IPS-18a (cell line): ENCODE data around the gene GABRB1.
"Not testable (repeated sequence)": the region's sequence is repeated elsewhere in the genome, so short reads cannot be mapped to it uniquely, and the experiment has no call there.

Source experiments
- H3K27ac ChIP-seq: one replicate; pipeline ENCODE4 v1.5.1; 2013; ENCODE audit warnings: low read length
- H3K27me3 ChIP-seq: one replicate; pipeline ENCODE4 v1.6.1; 2013; ENCODE audit warnings: mild to moderate bottlenecking, low read length; ENCODE audit not compliant: control insufficient read depth, insufficient read depth
- H3K36me3 ChIP-seq: one replicate; pipeline ENCODE4 v1.6.1; 2013; ENCODE audit warnings: low read depth, low read length; ENCODE audit not compliant: control insufficient read depth
- H3K4me1 ChIP-seq: one replicate; pipeline ENCODE4 v1.6.1; 2013; ENCODE audit warnings: low read depth, low read length; ENCODE audit not compliant: control insufficient read depth
- H3K4me3 ChIP-seq: one replicate; pipeline ENCODE4 v1.5.1; 2013; ENCODE audit warnings: low read length
- H3K9ac ChIP-seq: one replicate; pipeline ENCODE4 v1.6.1; 2013; ENCODE audit warnings: mild to moderate bottlenecking, low read length, moderate library complexity
- H3K9me3 ChIP-seq: one replicate; pipeline ENCODE4 v1.6.1; 2013; ENCODE audit warnings: low read depth, low read length; ENCODE audit not compliant: control insufficient read depth

Gene GABRB1

DNA sequence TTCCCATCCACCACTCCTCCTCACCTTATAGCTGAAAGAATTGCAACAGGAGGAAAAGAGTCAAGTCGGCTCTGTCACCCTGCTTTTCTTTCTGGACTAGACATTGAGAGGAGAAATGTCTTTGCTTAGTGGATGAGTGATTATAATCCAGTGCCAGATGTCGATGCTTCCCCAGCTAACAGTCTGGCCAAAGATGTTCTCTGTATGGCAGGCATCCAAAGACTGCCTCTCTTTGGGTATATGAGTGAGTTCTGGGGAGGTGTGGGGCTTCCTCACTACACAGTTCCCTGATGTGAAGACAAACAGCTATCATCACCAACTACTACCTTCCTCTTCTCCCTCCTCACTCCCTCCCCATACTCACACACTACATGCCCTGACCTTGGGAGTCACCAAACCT is 341.2 kb downstream of the GABRB1 start:
- Histone ChIP-seq H3K9me3 (no peaks in the 10 kb centered on the region), H3K27ac (no peak overlapping the region), H3K4me1 (no peaks in the 10 kb centered on the region), H3K36me3 (no peaks in the 10 kb centered on the region), H3K4me3 (no peak overlapping the region), H3K9ac (no peak overlapping the region), H3K27me3 (no peaks in the 10 kb centered on the region)

DNA sequence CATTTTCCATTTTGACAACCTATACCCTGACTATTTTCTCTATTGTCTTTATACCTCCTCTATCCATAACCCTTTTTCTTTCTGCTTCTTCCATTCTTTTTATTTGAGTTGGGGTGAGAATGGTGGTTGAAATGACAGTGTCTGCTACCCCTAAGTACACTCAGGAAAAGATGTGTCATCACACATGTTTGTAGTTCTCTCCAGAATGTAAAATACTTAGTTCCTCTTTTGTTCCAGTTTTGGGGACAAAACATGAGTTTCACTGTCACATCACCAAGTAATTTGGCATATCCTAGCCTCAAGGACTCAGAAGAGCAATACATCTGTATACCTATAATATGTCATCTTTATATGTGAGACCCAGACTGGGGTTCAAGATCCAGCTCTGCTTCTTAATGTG is 341.8 kb downstream of the GABRB1 start:
- Histone ChIP-seq H3K27me3 (no peaks in the 10 kb centered on the region), H3K4me1 (no peaks in the 10 kb centered on the region), H3K9ac (no peak overlapping the region), H3K4me3 (no peak overlapping the region), H3K27ac (no peak overlapping the region), H3K36me3 (no peaks in the 10 kb centered on the region), H3K9me3 (no peaks in the 10 kb centered on the region)

DNA sequence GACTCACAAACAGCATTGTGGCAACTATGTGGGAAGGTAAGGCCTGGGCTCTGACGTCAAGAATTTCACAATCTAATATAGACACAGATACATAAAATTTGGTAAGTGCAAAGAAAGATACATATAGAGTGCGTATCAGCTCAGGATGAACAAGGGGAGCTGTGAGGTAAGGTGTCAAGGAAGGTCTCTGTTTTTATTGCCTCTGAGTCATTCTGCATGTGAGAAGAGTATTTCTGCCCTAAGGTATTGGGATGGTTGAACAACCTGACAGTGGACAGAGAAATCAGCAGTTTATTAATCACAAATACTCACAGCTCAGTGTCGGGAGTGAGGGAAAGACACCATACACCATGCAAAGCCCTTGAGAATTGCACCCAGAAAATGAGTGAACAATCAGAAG is 342.3 kb downstream of the GABRB1 start:
- H3K36me3 ChIP-seq: no peaks in the 10 kb centered on the region
- H3K4me3 ChIP-seq: no peak overlapping the region
- no peak overlapping the region for H3K9ac ChIP-seq
- H3K27ac ChIP-seq: no peak overlapping the region
- H3K4me1 ChIP-seq: no peaks in the 10 kb centered on the region
- H3K9me3 ChIP-seq: no peaks in the 10 kb centered on the region
- no peaks in the 10 kb centered on the region for H3K27me3 ChIP-seq

DNA sequence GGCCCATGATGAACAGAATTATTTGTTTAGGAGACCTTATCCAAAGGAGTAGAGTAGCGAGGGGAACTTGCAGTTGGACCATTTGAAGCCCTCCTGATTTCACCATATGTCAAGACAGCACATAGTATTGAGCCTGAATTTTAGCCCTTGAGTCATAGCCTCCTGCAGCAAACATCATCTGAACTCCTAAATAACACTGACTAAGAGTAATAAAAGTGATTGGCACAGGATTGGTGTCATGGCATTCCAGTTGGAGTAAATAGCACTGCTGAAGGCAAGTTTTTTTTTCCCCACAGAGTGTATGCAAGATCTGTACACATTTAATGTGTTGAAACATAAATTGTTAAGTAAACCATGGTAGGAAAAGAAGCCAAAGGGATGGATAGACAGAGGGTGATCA is 343.1 kb downstream of the GABRB1 start:
- no peaks in the 10 kb centered on the region for H3K9me3 ChIP-seq
- no peaks in the 10 kb centered on the region for H3K27me3 ChIP-seq
- H3K4me3 ChIP-seq: no peak overlapping the region
- H3K36me3 ChIP-seq: no peaks in the 10 kb centered on the region
- no peak overlapping the region for H3K27ac ChIP-seq
- no peaks in the 10 kb centered on the region for H3K4me1 ChIP-seq
- no peak overlapping the region for H3K9ac ChIP-seq

DNA sequence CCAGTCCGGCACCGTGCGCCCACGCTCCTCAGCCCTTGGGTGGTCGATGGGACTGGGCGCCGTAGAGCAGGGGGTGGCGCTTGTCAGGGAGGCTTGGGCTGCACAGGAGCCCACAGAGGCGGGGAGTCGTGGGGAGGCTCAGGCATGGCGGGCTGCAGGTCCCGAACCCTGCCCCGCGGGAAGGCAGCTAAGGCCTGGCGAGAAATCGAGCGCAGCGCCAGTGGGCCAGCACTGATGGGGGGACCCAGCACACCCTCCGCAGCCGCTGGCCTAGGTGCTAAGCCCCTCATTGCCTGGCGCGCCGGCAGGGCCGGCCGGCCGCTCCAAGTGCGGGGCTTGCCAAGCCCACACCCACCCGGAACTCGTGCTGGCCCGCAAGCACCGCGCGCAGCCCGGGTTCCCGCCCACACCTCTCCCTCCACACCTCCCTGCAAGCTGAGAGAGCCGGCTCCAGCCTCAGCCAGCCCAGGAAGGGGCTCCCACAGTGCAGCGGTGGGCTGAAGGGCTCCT is 346.7 kb downstream of the GABRB1 start:
- not testable (repeated sequence) for H3K27ac ChIP-seq, H3K9ac ChIP-seq, H3K4me3 ChIP-seq, H3K36me3 ChIP-seq, H3K27me3 ChIP-seq, H3K9me3 ChIP-seq, H3K4me1 ChIP-seq

DNA sequence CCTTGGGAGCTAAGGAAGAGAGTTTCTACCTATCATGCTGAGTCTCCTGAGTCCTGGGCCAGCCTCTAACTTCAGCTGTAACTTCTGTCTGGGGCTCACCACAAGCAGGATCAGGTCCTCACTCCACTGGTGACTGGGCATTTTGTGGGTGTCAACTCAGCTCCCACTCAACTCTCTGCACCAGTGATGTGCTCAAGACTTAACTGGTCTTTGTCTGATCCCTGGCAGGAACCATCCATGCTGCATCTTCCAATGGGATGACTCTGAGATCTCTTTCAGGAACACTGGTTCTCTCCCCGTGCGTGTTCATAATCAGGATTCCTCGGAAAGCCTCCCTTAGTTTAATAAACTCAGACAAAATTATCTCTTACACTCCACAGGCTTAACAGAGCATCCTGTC is 349.8 kb downstream of the GABRB1 start:
- H3K27me3 ChIP-seq: no peaks in the 10 kb centered on the region
- no peak overlapping the region for H3K27ac ChIP-seq
- H3K9ac ChIP-seq: no peak overlapping the region
- no peaks in the 10 kb centered on the region for H3K4me1 ChIP-seq
- no peaks in the 10 kb centered on the region for H3K36me3 ChIP-seq
- H3K4me3 ChIP-seq: no peak overlapping the region
- H3K9me3 ChIP-seq: no peaks in the 10 kb centered on the region

DNA sequence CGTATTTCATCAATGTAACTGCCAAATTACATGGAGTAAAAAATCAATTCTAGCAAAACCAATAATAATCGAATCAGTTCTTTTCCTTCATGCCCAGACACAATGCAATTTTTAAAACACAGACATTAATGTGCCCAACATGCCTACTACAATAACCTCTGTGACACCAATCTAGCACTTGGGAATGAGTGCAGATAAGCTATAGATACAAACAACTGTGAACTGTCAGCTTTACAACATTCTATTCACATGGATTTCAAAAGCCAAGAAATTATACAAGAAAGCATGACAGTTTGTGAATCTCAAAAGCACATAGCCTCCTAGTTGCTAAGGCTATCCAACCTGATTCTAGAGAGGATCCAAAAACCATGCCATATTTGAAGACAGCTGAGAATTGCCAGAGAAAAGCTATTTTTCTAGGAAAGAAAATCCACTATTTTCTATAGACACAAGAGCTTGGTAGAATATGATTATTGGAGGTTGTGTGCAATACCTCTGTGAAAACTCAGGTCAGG is 351.5 kb downstream of the GABRB1 start:
- Histone ChIP-seq H3K4me1 (no peaks in the 10 kb centered on the region), H3K36me3 (no peaks in the 10 kb centered on the region), H3K9me3 (no peaks in the 10 kb centered on the region), H3K4me3 (no peak overlapping the region), H3K27me3 (no peaks in the 10 kb centered on the region), H3K27ac (no peak overlapping the region), H3K9ac (no peak overlapping the region)

DNA sequence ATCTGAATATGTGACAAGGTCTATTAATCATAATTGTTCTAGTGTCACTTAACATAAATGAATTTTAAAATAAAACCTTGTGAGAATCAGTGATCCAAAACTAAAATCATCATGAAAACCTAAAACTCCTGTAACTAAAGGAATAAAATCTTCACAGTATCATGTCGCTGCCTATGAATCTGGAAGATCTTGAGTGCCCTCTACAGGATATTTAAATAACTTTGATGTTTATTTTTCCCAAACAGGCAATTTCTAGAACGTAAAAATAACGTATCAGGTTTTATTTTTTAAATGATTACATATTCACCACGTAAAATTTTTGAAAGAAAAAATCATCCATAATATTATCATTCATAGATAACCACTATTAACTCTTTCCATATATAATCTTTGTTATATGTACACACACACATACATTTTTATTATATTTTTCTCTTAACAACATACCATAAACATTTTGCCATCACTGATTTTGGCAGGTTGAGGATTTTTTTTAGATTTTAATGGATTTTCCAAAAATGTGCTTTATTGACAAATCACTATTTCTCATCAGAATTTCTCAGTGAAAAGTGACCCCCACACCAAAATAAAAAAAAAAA is 352.6 kb downstream of the GABRB1 start:
- Histone ChIP-seq H3K27ac (no peak overlapping the region), H3K4me3 (no peak overlapping the region), H3K27me3 (no peaks in the 10 kb centered on the region), H3K9me3 (no peaks in the 10 kb centered on the region), H3K4me1 (no peaks in the 10 kb centered on the region), H3K9ac (no peak overlapping the region), H3K36me3 (no peaks in the 10 kb centered on the region)

DNA sequence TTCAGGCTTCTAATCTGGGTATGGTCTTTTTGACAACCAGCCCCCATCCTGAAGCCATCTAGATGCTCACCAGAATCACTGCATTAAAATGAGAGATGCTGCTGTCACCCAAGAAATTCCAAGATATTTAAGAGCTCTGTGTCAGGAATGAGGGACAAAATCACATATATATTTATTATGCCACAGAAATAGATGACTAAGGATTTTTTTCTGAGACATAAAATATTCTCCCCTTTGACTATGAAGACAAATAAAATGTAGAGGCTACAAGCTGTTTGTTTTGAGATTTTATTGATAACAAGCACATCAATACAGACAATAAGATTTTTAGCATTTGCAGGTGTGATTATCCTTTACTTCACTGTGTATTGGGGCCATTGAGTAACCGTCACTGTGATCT is 354.8 kb downstream of the GABRB1 start:
- Histone ChIP-seq H3K36me3 (no peaks in the 10 kb centered on the region), H3K9me3 (no peaks in the 10 kb centered on the region), H3K9ac (no peak overlapping the region), H3K4me3 (no peak overlapping the region), H3K4me1 (no peaks in the 10 kb centered on the region), H3K27ac (no peak overlapping the region), H3K27me3 (no peaks in the 10 kb centered on the region)

DNA sequence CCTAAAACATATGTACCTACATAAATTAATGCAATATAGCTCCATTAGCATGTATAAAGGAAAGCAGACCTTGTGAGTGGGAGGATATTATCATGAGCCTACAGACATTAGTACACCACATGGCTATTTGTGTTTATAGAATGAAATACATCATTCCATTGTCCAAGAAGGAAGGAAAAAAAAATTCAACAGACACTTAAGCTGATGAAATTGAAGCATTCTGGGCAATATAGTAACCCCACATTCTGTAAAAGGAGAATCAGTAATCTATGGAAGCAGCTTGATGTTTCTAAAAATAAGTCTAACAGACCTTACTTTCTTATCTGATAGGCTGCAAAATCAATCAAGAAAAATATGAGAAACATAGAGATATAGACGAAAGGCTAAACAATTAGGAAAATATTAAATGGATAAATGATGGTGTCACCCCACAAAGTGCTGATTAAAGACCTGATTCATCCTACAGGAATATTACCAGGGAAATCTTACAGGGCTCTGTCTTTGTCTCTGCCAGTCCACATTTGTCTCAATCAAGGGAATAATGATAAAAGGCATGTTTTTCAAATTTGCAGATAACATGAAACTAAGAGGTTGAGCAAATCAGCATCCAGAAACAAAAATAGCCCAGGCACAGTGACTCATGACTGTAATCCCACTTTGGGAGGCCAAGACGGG is 355.3 kb downstream of the GABRB1 start:
- Histone ChIP-seq H3K27ac (no peak overlapping the region), H3K4me3 (no peak overlapping the region), H3K36me3 (no peaks in the 10 kb centered on the region), H3K27me3 (no peaks in the 10 kb centered on the region), H3K4me1 (no peaks in the 10 kb centered on the region), H3K9ac (no peak overlapping the region), H3K9me3 (no peaks in the 10 kb centered on the region)

DNA sequence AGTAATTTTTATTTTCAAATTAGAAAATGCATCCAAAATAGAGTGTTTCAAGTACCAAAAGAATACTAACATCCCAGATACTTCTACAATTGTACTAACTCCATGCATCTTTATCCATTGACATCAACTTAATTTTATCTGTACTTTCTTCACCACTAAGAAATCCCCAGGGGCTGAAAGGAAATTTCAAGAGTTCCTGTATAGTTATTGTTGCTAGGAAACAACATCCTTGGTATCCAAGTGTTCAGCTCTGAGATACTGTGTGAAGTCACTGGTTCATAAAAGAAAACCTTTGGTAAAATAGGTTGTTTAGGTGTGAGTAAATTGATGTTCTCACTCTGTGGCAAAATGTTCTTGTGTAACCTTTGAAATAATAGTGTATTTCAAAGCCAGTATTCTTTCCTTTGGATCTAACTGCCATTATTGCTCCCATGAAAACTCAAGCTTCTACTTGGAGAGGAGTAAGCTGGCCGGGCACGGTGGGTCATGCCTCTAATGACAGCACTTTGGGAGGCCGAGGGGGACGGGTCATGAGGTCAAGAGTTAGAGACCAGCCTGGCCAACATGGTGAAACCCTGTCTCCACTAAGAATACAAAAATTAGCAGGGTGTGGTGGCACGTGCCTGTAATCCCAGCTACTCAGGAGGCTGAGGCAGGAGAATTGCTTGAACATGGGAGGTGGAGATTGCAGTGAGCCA is 359.2 kb downstream of the GABRB1 start:
- Histone ChIP-seq H3K9ac (no peak overlapping the region), H3K4me3 (no peak overlapping the region), H3K36me3 (no peaks in the 10 kb centered on the region), H3K27me3 (no peaks in the 10 kb centered on the region), H3K4me1 (no peaks in the 10 kb centered on the region), H3K27ac (no peak overlapping the region), H3K9me3 (no peaks in the 10 kb centered on the region)
